Measurements from ENCODE around the gene BEST2.
"Not testable (repeated sequence)": the region's sequence is repeated elsewhere in the genome, so short reads cannot be mapped to it uniquely, and the experiment has no call there.

Gene BEST2

GRCh38 chr19:12788042-12788681, 36.6 kb downstream of the BEST2 start:
- no peak for DNase-seq (ENCODE audit: low read depth)

GRCh38 chr19:12788682-12789097, 37.1 kb downstream of the BEST2 start:
- no peak for DNase-seq (ENCODE audit: low read depth)

GRCh38 chr19:12789098-12789903, 37.7 kb downstream of the BEST2 start:
- no peak for DNase-seq (ENCODE audit: low read depth)

- DNase-seq (ENCODE audit: low read depth): peak; percentile 84
Measured at GRCh38 chr19:12789904-12790619, 38.5 kb downstream of the BEST2 start.

- DNase-seq (ENCODE audit: low read depth): no peak
Measured at GRCh38 chr19:12790628-12791344, 39.2 kb downstream of the BEST2 start.

- peak; percentile 96 for DNase-seq (ENCODE audit: low read depth)
Measured at GRCh38 chr19:12791345-12792050, 39.9 kb downstream of the BEST2 start, which contains the start of gene JUNB. TSS of gene JUNB (plus strand) at chr19:12791486. CDS start at chr19:12791772, 286 bp downstream.

- DNase-seq (ENCODE audit: low read depth): peak; percentile 69
Measured at GRCh38 chr19:12792051-12792852, 40.7 kb downstream of the BEST2 start.

GRCh38 chr19:12792853-12793289, 41.3 kb downstream of the BEST2 start:
- no peak for DNase-seq (ENCODE audit: low read depth)

GRCh38 chr19:12793290-12794195, 42.0 kb downstream of the BEST2 start:
- DNase-seq (ENCODE audit: low read depth): peak; percentile 89

GRCh38 chr19:12794196-12794941, 42.8 kb downstream of the BEST2 start:
- no peak for DNase-seq (ENCODE audit: low read depth)

- DNase-seq (ENCODE audit: low read depth): no peak
Measured at GRCh38 chr19:12794971-12795381, 43.4 kb downstream of the BEST2 start.

- peak; percentile 63 for DNase-seq (ENCODE audit: low read depth)
Measured at GRCh38 chr19:12796146-12797071, 44.8 kb downstream of the BEST2 start.

GRCh38 chr19:12797141-12797587, 45.6 kb downstream of the BEST2 start:
- no peak for DNase-seq (ENCODE audit: low read depth)

- not testable (repeated sequence) for DNase-seq (ENCODE audit: low read depth)
Measured at GRCh38 chr19:12797607-12798006, 46.0 kb downstream of the BEST2 start.

- no peak for DNase-seq (ENCODE audit: low read depth)
Measured at GRCh38 chr19:12799742-12800465, 48.3 kb downstream of the BEST2 start.

GRCh38 chr19:12800466-12800770, 48.8 kb downstream of the BEST2 start:
- no peak for DNase-seq (ENCODE audit: low read depth)

- no peak for DNase-seq (ENCODE audit: low read depth)
Measured at GRCh38 chr19:12800923-12801465, 49.4 kb downstream of the BEST2 start.

Measured in activated T-helper 1 cell treated with Interleukin-2 at 50 U/mL for 16 hours (primary cell).